ENCODE measurements around the gene DCDC1.

The DCDC1 gene

GRCh38 chr11:30855383-30856006 is 514.0 kb downstream of the DCDC1 start:
- no peak for TF ChIP-seq TAF1 (IDR thresholded peaks at IDR 0.05; ENCODE audit: borderline replicate concordance, insufficient read depth, low read length)
- TF ChIP-seq FOXP2 (optimal IDR thresholded peaks at IDR 0.05; ENCODE audit: borderline replicate concordance, extremely low read depth, extremely low read length, insufficient read depth), result no peak
- no peak for TF ChIP-seq SIN3A (IDR thresholded peaks at IDR 0.05; ENCODE audit: borderline replicate concordance, insufficient read depth, low read length)
- TF ChIP-seq REST (IDR thresholded peaks at IDR 0.05; ENCODE audit: insufficient read depth in 1 of 2, low read depth in 2 of 2, low read length in 2 of 2), result no peak
- TF ChIP-seq POLR2AphosphoS5 (IDR thresholded peaks at IDR 0.05; ENCODE audit: low read depth, low read length), result no peak

- no peak for TF ChIP-seq POLR2AphosphoS5 (IDR thresholded peaks at IDR 0.05; ENCODE audit: low read depth, low read length)
- TF ChIP-seq SIN3A (IDR thresholded peaks at IDR 0.05; ENCODE audit: borderline replicate concordance, insufficient read depth, low read length), result no peak
- no peak for TF ChIP-seq TAF1 (IDR thresholded peaks at IDR 0.05; ENCODE audit: borderline replicate concordance, insufficient read depth, low read length)
- no peak for TF ChIP-seq REST (IDR thresholded peaks at IDR 0.05; ENCODE audit: insufficient read depth in 1 of 2, low read depth in 2 of 2, low read length in 2 of 2)
- TF ChIP-seq FOXP2 (optimal IDR thresholded peaks at IDR 0.05; ENCODE audit: borderline replicate concordance, extremely low read depth, extremely low read length, insufficient read depth), result no peak
These were observed 516.1 kb downstream of the DCDC1 start for GRCh38 chr11:30853439-30853838.

DNA sequence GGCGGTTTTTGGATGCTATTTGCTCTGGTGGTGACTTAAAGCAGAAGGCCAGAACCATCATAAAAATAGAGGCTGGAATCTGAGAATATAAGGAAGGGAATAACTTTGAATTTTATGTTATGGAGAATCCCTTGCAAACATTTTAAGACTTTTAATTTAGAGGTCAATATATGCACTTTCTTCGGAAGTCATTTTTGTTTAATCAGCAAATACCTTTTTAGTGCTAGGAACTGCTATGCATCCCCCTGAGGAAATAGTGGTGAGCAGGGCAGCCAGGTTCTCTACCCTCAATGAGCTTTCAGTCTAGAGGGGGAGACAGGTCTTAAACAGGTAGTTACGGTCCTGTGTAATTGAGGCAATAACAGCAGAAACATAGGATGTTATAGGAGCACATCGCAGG is 516.9 kb downstream of the DCDC1 start:
- TF ChIP-seq TAF1 (IDR thresholded peaks at IDR 0.05; ENCODE audit: borderline replicate concordance, insufficient read depth, low read length) (no peak), POLR2AphosphoS5 (IDR thresholded peaks at IDR 0.05; ENCODE audit: low read depth, low read length) (no peak), REST (IDR thresholded peaks at IDR 0.05; ENCODE audit: insufficient read depth in 1 of 2, low read depth in 2 of 2, low read length in 2 of 2) (no peak), FOXP2 (optimal IDR thresholded peaks at IDR 0.05; ENCODE audit: borderline replicate concordance, extremely low read depth, extremely low read length, insufficient read depth) (no peak), SIN3A (IDR thresholded peaks at IDR 0.05; ENCODE audit: borderline replicate concordance, insufficient read depth, low read length) (no peak)

DNA sequence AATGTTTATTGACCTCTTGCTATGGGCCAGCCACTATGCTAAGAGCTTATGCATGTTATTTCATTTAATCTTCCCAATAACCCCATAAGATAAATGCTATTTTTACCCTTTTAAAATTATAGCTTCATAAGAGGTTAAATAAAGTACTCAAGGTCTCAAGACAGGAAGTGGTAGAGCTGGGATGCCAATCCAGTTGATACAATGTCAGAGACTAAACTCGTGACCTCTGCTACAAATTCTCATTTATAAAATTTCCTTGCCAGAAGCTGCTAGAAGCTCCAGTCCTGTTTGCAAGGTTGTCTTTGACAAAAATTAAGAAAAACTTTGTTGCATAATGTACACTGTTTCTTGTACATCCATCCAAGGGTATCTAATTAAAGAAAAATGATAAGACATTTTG is 517.4 kb downstream of the DCDC1 start:
- TF ChIP-seq FOXP2 (optimal IDR thresholded peaks at IDR 0.05; ENCODE audit: borderline replicate concordance, extremely low read depth, extremely low read length, insufficient read depth) (no peak), TAF1 (IDR thresholded peaks at IDR 0.05; ENCODE audit: borderline replicate concordance, insufficient read depth, low read length) (no peak), SIN3A (IDR thresholded peaks at IDR 0.05; ENCODE audit: borderline replicate concordance, insufficient read depth, low read length) (no peak), POLR2AphosphoS5 (IDR thresholded peaks at IDR 0.05; ENCODE audit: low read depth, low read length) (no peak), REST (IDR thresholded peaks at IDR 0.05; ENCODE audit: insufficient read depth in 1 of 2, low read depth in 2 of 2, low read length in 2 of 2) (no peak)

Data from PFSK-1 (cell line).